Diencephalon (tissue), 1 donor: ENCODE data around the gene TAF11L9. TPM values are rescaled to one million over a fixed set of nuclear protein-coding genes. Genes with fewer than 3 reads are reported as not detected.

Source experiments
- small RNA-seq: library from RNA; depleted of rRNA; stranded (forward); fragments of <200 nt; gene quantifications from one replicate; pipeline ENCODE3, GENCODE V24; 2014
- total RNA-seq: library from RNA; depleted of rRNA; stranded (reverse); fragments of >200 nt; gene quantifications from one replicate; pipeline ENCODE4 v1.2.3, GENCODE V29; 2014

The TAF11L9 gene
- total RNA-seq: not detected

DNA sequence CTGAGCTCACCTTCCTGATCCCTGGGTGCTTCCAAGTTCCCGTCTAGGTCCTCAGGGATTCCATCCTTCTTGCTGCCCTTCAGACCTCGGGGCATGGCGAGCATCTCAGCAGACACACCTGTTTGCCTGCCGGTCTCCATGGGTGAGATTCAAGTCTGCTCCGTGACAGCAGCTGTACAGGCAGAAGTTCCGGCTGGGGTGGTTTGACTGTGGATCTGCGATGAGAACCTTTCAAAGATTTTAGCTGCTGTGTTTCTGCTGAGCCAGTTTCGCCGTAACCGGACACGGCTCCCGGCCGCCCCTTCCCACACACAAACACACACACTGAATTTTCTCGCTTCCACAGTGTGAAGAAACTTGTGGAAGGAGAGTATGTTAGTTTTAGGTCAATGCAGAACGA, at the start of gene TAF11L9:
TAF11L9 (minus strand) TSS at position 140 of the 400 bp plus-strand sequence.

DNA sequence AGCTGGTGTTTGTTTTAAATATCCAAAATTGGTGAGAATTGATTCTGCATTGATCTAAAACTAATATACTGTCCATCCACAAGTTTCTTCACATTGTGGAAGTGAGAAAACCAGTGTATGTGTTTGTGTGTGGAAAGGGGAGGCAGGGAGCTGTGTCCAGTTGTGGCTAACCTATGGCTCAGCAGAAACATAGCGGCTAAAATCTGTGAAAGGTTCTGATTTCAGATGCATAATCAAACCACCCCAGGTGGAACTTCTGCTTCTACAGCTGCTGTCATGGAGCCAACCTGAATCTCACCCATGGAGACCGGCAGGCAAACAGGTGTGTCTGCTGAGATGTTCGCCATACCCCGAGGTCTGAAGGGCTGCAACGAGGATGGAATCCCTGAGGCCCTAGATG, 40.0 kb upstream of the TAF11L9 start, which contains the start of gene TAF11L14:
TAF11L14 (plus strand) TSS at position 301 of the 400 bp plus-strand sequence.

DNA sequence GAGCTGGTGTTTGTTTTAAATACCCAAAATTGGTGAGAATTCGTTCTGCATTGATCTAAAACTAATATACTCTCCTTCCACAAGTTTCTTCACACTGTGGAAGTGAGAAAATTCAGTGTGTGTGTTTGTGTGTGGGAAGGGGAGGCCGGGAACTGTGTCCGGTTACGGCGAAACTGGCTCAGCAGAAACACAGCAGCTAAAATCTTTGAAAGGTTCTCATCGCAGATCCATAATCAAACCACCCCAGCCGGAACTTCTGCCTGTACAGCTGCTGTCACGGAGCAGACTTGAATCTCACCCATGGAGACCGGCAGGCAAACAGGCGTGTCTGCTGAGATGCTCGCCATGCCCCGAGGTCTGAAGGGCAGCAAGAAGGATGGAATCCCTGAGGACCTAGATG, 37.6 kb upstream of the TAF11L9 start, which contains the start of gene TAF11L13:
TAF11L13 (plus strand) TSS at position 301 of the 400 bp plus-strand sequence.

DNA sequence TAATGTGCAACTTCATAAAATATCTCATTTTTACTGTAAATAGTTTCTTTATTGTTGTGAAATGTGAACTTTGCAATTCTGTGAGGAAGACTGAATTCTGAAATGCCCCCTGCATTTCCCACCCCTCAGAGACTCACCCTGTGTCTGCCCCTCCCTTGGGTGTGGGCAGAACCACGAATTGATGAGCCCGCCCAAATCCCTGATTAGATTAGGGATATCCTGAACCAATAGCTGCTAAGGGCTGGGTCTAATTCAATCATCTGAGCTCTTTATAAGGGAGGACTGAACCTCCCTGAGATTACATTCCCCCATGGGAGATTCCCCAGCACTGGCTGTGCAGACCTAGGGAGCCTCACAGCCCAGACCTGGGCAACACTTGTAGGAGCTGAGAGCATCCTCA, 15.9 kb upstream of the TAF11L9 start, which contains the start of gene TAF11L12:
TAF11L12 (plus strand) TSS at position 301 of the 400 bp plus-strand sequence.

DNA sequence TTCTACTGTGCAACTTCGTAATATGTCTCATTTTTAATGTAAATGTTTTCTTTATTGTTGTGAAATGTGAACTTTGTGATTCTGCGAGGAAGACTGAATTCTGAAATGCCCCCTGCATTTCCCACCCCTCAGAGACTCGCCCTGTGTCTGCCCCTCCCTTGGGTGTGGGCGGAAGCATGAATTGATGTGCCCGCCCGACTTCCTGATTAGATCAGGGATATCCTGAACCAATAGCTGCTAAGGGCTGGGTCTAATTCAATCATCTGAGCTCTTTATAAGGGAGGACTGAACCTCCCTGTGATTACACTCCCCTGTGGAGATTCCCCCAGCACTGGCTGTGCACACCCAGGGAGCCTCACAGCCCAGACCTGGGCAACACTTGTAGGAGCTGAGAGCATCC, 9.7 kb upstream of the TAF11L9 start, which contains the start of gene TAF11L11:
TAF11L11 (plus strand) TSS at position 304 of the 400 bp plus-strand sequence.

DNA sequence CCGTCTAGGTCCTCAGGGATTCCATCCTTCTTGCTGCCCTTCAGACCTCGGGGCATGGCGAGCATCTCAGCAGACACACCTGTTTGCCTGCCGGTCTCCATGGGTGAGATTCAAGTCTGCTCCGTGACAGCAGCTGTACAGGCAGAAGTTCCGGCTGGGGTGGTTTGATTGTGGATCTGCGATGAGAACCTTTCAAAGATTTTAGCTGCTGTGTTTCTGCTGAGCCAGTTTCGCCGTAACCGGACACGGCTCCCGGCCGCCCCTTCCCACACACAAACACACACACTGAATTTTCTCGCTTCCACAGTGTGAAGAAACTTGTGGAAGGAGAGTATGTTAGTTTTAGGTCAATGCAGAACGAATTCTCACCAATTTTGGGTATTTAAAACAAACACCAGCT, 3.5 kb upstream of the TAF11L9 start, which contains the start of gene TAF11L10:
TAF11L10 (minus strand) TSS at position 101 of the 400 bp plus-strand sequence.

DNA sequence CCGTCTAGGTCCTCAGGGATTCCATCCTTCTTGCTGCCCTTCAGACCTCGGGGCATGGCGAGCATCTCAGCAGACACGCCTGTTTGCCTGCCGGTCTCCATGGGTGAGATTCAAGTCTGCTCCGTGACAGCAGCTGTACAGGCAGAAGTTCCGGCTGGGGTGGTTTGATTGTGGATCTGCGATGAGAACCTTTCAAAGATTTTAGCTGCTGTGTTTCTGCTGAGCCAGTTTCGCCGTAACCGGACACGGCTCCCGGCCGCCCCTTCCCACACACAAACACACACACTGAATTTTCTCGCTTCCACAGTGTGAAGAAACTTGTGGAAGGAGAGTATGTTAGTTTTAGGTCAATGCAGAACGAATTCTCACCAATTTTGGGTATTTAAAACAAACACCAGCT, 3.3 kb downstream of the TAF11L9 start, which contains the start of gene TAF11L8:
TAF11L8 (minus strand) TSS at position 101 of the 400 bp plus-strand sequence.

DNA sequence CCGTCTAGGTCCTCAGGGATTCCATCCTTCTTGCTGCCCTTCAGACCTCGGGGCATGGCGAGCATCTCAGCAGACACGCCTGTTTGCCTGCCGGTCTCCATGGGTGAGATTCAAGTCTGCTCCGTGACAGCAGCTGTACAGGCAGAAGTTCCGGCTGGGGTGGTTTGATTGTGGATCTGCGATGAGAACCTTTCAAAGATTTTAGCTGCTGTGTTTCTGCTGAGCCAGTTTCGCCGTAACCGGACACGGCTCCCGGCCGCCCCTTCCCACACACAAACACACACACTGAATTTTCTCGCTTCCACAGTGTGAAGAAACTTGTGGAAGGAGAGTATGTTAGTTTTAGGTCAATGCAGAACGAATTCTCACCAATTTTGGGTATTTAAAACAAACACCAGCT, 8.5 kb downstream of the TAF11L9 start, which contains the start of gene TAF11L7:
TAF11L7 (minus strand) TSS at position 101 of the 400 bp plus-strand sequence.

Small RNAs within 50 kb of the gene (small RNA-seq; reads per million reads assigned to genes)
- not detected for gene AC233724.3
- gene AC233724.4: not detected
- gene AC233724.6: not detected
- gene AC233724.7: not detected

Other genes with a start within 250 kb of the TAF11L9 start
- not detected for gene TAF11L2, start 96.2 kb downstream of the TAF11L9 start, total RNA-seq
- not detected for gene TAF11L3, start 76.0 kb downstream of the TAF11L9 start, total RNA-seq
- gene TAF11L4, start 72.6 kb downstream of the TAF11L9 start, total RNA-seq: not detected
- gene TAF11L5, start 69.2 kb downstream of the TAF11L9 start, total RNA-seq: not detected
- not detected for gene TAF11L6, start 65.7 kb downstream of the TAF11L9 start, total RNA-seq
- gene TAF11L7, start 8.6 kb downstream of the TAF11L9 start, total RNA-seq: not detected
- gene TAF11L8, start 3.4 kb downstream of the TAF11L9 start, total RNA-seq: not detected
- not detected for gene TAF11L10, start 3.4 kb upstream of the TAF11L9 start, total RNA-seq
- gene TAF11L11, start 9.8 kb upstream of the TAF11L9 start, total RNA-seq: not detected
- not detected for gene TAF11L12, start 16.0 kb upstream of the TAF11L9 start, total RNA-seq
- gene TAF11L13, start 37.7 kb upstream of the TAF11L9 start, total RNA-seq: not detected
- not detected for gene TAF11L14, start 40.1 kb upstream of the TAF11L9 start, total RNA-seq